ENCODE data around the gene SNX21.

DNA sequence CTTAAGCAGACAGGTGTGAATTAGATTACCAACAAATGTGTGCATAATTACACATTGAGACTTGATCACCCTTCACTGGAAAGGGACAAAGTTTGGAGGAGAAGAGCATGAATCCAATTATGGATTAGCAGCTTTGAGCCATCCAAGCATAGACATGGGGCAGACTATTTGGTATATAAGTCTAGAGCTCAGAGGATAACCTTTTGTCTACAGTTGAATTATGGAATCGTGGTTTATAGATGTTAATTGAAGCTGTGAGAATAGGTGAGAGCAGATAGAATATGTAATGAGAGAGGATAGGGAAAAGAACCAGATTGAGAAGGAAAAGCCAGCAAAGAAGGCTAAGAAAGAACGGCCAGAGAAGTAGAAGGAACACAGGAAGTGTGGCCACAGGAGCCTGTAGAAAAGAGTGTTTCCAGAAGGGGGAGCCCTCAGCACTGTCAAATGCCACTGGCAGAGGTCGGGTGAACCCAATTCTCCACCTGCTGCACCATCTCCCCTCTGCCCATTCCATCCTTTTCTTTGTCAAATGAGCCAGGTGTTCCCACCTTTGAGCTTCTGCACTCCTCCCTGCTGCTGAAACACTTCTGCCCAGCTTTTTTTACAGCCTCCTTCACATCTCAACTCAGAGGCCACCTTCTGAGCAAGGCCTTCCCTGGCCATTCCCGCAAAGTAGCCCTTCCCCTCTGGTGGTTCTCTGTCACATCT, 34.5 kb upstream of the SNX21 start:
- no peak for TF ChIP-seq EZH2phosphoT487 (conservative IDR thresholded peaks at IDR 0.05; ENCODE audit: low read length)
- TF ChIP-seq, protein P1, sequence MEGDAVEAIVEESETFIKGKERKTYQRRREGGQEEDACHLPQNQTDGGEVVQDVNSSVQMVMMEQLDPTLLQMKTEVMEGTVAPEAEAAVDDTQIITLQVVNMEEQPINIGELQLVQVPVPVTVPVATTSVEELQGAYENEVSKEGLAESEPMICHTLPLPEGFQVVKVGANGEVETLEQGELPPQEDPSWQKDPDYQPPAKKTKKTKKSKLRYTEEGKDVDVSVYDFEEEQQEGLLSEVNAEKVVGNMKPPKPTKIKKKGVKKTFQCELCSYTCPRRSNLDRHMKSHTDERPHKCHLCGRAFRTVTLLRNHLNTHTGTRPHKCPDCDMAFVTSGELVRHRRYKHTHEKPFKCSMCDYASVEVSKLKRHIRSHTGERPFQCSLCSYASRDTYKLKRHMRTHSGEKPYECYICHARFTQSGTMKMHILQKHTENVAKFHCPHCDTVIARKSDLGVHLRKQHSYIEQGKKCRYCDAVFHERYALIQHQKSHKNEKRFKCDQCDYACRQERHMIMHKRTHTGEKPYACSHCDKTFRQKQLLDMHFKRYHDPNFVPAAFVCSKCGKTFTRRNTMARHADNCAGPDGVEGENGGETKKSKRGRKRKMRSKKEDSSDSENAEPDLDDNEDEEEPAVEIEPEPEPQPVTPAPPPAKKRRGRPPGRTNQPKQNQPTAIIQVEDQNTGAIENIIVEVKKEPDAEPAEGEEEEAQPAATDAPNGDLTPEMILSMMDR (IDR thresholded peaks at IDR 0.05; ENCODE audit: insufficient read depth, low read length, poor library complexity, severe bottlenecking): peak; percentile 38

Measured in SU-DHL-6 (cell line).